Small intestine (tissue), 7 donors: ENCODE measurements around the gene GNL1. TPM values are rescaled to one million over a fixed set of nuclear protein-coding genes. Genes with fewer than 3 reads are reported as not detected.
A peak's percentile ranks its signal among the peaks of the same experiment; 100 is the strongest.
"Not testable (repeated sequence)": the region's sequence is repeated elsewhere in the genome, so short reads cannot be mapped to it uniquely, and the experiment has no call there.

Source experiments
- DNase-seq, 2 donors: peaks; one replicate each; pipeline versions ENCODE4 v3.0.0 to v3.0.0-alpha.2; 2013
- FAIRE-seq: peaks from 2 replicates; lab custom pipeline; 2012; peaks lifted over from hg19 to GRCh38; lab: Jason Lieb, UNC
- H3K27ac ChIP-seq, 3 donors: one replicate each; pipeline ENCODE4 v1.5.1; 2013; ENCODE audit warnings: low read length in 2 of 3, mild to moderate bottlenecking in 2 of 3, control low read depth in 1 of 3, inconsistent platforms in 1 of 3, low read depth in 1 of 3, moderate library complexity in 1 of 3
- H3K27me3 ChIP-seq, 3 donors: one replicate each; pipeline ENCODE4 v1.6.1; 2013; ENCODE audit warnings: low read length in 3 of 3, inconsistent platforms in 1 of 3; ENCODE audit not compliant: control insufficient read depth in 3 of 3, insufficient read depth in 3 of 3
- H3K36me3 ChIP-seq, 3 donors: one replicate each; pipeline ENCODE4 v1.6.1; 2013; ENCODE audit warnings: low read length in 3 of 3, inconsistent platforms in 1 of 3, low read depth in 1 of 3, mild to moderate bottlenecking in 1 of 3, moderate library complexity in 1 of 3; ENCODE audit not compliant: control insufficient read depth in 3 of 3, insufficient read depth in 2 of 3
- H3K4me1 ChIP-seq, 3 donors: one replicate each; pipeline ENCODE4 v1.6.1; 2013; ENCODE audit warnings: low read length in 2 of 3, inconsistent platforms in 1 of 3, low read depth in 1 of 3, mild to moderate bottlenecking in 1 of 3, moderate library complexity in 1 of 3; ENCODE audit not compliant: control insufficient read depth in 3 of 3, insufficient read depth in 2 of 3
- H3K4me3 ChIP-seq, 3 donors: one replicate each; pipeline ENCODE4 v1.5.1; 2013; ENCODE audit warnings: low read length in 3 of 3, control low read depth in 1 of 3, inconsistent platforms in 1 of 3, low read depth in 1 of 3, mild to moderate bottlenecking in 1 of 3, moderate library complexity in 1 of 3
- H3K9me3 ChIP-seq, 2 donors: one replicate each; pipeline ENCODE4 v1.6.1; 2013; ENCODE audit warnings: low read depth in 1 of 2, low read length in 1 of 2; ENCODE audit not compliant: control insufficient read depth in 2 of 2, insufficient read depth in 1 of 2
- WGBS, 3 donors: extraction: QIAGEN DNeasy Blood & Tissue Kit; methylation state at CpG; one replicate each; pipeline ENCODE4 v1.1.7; 2013; 5-methylcytosine and 5-hydroxymethylcytosine counted together
- polyA plus RNA-seq, 4 donors: library from polyadenylated mRNA; stranded (reverse) in 3 of 4; unstranded in 1 of 4; fragments of 200-250 nt in 3 of 4; fragments of 120-200 nt in 1 of 4; gene quantifications; one replicate each; pipeline versions ENCODE4 v1.2.1 to v1.2.3, GENCODE V29; 2013
- donor health status: healthy with polysubstance abuse.
- donor health status: control.
- donor health status: control.
- donor health status: Bipolar disorder and iron deficiency.
- donor health status: healthy.

GNL1 gene
- polyA plus RNA-seq, 4 donors = 25.9 to 56.7 (median 43.1) TPM

- peak overlapping the region in 1 of 3 donors; percentile 80 for H3K27ac ChIP-seq
- H3K36me3 ChIP-seq = peaks cover 7 to 25% (median 9%) of the 10 kb centered on the region in 3 donors
- 93 to 96% (median 94%) methylated on average over 4 of the region's 4 CpGs for WGBS, 3 donors
- FAIRE-seq = no peak
- H3K9me3 ChIP-seq = no peaks in the 10 kb centered on the region
- no peak for DNase-seq
- no peaks in the 10 kb centered on the region for H3K27me3 ChIP-seq
- H3K4me3 ChIP-seq = no peak overlapping the region
- H3K4me1 ChIP-seq = peaks cover 0 to 5% (median 2%) of the 10 kb centered on the region in 3 donors
Observed at GRCh38 chr6:30495993-30496392, 60.3 kb downstream of the GNL1 start.

GRCh38 chr6:30495060-30495459, 61.2 kb downstream of the GNL1 start:
- H3K27ac ChIP-seq, H3K4me1 ChIP-seq, DNase-seq, H3K9me3 ChIP-seq, FAIRE-seq, H3K4me3 ChIP-seq, H3K27me3 ChIP-seq: not testable (repeated sequence)
- peaks cover 11 to 34% (median 14%) of the 10 kb centered on the region in 3 donors for H3K36me3 ChIP-seq
- WGBS, 3 donors = 83 to 84% (median 84%) methylated on average over 4 of the region's 4 CpGs

GRCh38 chr6:30494291-30494861, 61.9 kb downstream of the GNL1 start:
- 71 to 85% (median 74%) methylated on average over 8 of the region's 8 CpGs for WGBS, 3 donors
- H3K27ac ChIP-seq = peak overlapping the region in 1 of 3 donors; percentile 8
- H3K27me3 ChIP-seq = no peaks in the 10 kb centered on the region
- no peak for DNase-seq
- FAIRE-seq = no peak
- peaks cover 11 to 34% (median 14%) of the 10 kb centered on the region in 3 donors for H3K36me3 ChIP-seq
- H3K9me3 ChIP-seq = no peaks in the 10 kb centered on the region
- no peak overlapping the region for H3K4me3 ChIP-seq
- H3K4me1 ChIP-seq = peaks cover 2 to 9% (median 8%) of the 10 kb centered on the region in 3 donors

- H3K27ac ChIP-seq = no peak overlapping the region
- no peaks in the 10 kb centered on the region for H3K9me3 ChIP-seq
- WGBS, 3 donors = 67 to 84% (median 73%) methylated on average over 7 to 8 of the region's 8 CpGs
- peaks cover 11 to 34% (median 14%) of the 10 kb centered on the region in 3 donors for H3K36me3 ChIP-seq
- FAIRE-seq (no peak), DNase-seq (no peak)
- H3K27me3 ChIP-seq = no peaks in the 10 kb centered on the region
- no peak overlapping the region for H3K4me3 ChIP-seq
- peaks cover 2 to 11% (median 8%) of the 10 kb centered on the region in 3 donors for H3K4me1 ChIP-seq
Observed at GRCh38 chr6:30493643-30494250, 62.5 kb downstream of the GNL1 start.

GRCh38 chr6:30491991-30492952, 64.0 kb downstream of the GNL1 start:
- Histone ChIP-seq H3K27me3 (peaks cover 0 to 10% (median 0%) of the 10 kb centered on the region in 3 donors), H3K36me3 (peaks cover 11 to 34% (median 14%) of the 10 kb centered on the region in 3 donors), H3K27ac (peak overlapping the region in 1 of 3 donors; percentile 0), H3K9me3 (no peaks in the 10 kb centered on the region), H3K4me3 (peak overlapping the region in 1 of 3 donors; percentile 83), H3K4me1 (peaks cover 2 to 11% (median 8%) of the 10 kb centered on the region in 3 donors)
- FAIRE-seq = no peak
- DNase-seq = no peak
- WGBS, 3 donors = 69 to 72% (median 72%) methylated on average over 16 of the region's 16 CpGs

Other genes starting within 250 kb of the GNL1 start
- gene TRIM39, start 229.6 kb downstream of the GNL1 start, polyA plus RNA-seq = 10 to 100 TPM in 1 of 4 donors, 1 to 10 TPM in 3; 8.9 to 12.0 (median 9.4) TPM
- gene RPP21, start 211.3 kb downstream of the GNL1 start, polyA plus RNA-seq = 100 to 1,000 TPM in 1 of 4 donors, 10 to 100 TPM in 3; 71.1 to 100 (median 85.2) TPM
- gene HLA-E, start 67.0 kb downstream of the GNL1 start, polyA plus RNA-seq = 100 to 1,000 TPM in 3 of 4 donors, 10 to 100 TPM in 1; 72.5 to 494 (median 229) TPM
- 10 to 100 TPM in 1 of 4 donors, 1 to 10 TPM in 3; 3.6 to 15.2 (median 5.1) TPM for gene PRR3, start 806 bp upstream of the GNL1 start, polyA plus RNA-seq
- 10 to 100 TPM; 30.0 to 76.5 (median 38.8) TPM for gene ABCF1, start 15.0 kb upstream of the GNL1 start, polyA plus RNA-seq
- 10 to 100 TPM; 21.3 to 44.0 (median 32.5) TPM for gene PPP1R10, start 60.8 kb upstream of the GNL1 start, polyA plus RNA-seq
- gene MRPS18B, start 61.4 kb upstream of the GNL1 start, polyA plus RNA-seq = 10 to 100 TPM; 54.1 to 93.0 (median 90.3) TPM
- 10 to 100 TPM in 2 of 4 donors, 1 to 10 TPM in 2; 6.5 to 28.2 (median 11.6) TPM for gene ATAT1, start 70.4 kb upstream of the GNL1 start, polyA plus RNA-seq
- gene C6orf136, start 90.6 kb upstream of the GNL1 start, polyA plus RNA-seq = 100 to 1,000 TPM in 1 of 4 donors, 10 to 100 TPM in 3; 32.6 to 125 (median 59.7) TPM
- 10 to 100 TPM; 27.5 to 82.5 (median 51.4) TPM for gene DHX16, start 116.5 kb upstream of the GNL1 start, polyA plus RNA-seq
- 10 to 100 TPM; 10.1 to 22.7 (median 17.9) TPM for gene PPP1R18, start 130.2 kb upstream of the GNL1 start, polyA plus RNA-seq
- gene NRM, start 134.5 kb upstream of the GNL1 start, polyA plus RNA-seq = 10 to 100 TPM in 2 of 4 donors, 1 to 10 TPM in 2; 1.1 to 14.2 (median 8.0) TPM
- gene MDC1, start 160.8 kb upstream of the GNL1 start, polyA plus RNA-seq = 10 to 100 TPM in 2 of 4 donors, 1 to 10 TPM in 2; 1.8 to 20.7 (median 7.6) TPM
- 100 to 1,000 TPM in 2 of 4 donors, 10 to 100 TPM in 2; 47.0 to 371 (median 188) TPM for gene TUBB, start 163.9 kb upstream of the GNL1 start, polyA plus RNA-seq
- 100 to 1,000 TPM in 3 of 4 donors, 10 to 100 TPM in 1; 77.4 to 166 (median 144) TPM for gene FLOT1, start 186.2 kb upstream of the GNL1 start, polyA plus RNA-seq
- gene IER3, start 188.1 kb upstream of the GNL1 start, polyA plus RNA-seq = 10 to 100 TPM; 13.4 to 69.5 (median 14.7) TPM